H1 (cell line): ENCODE measurements around the gene CCDC73. TPM values are rescaled to one million over a fixed set of nuclear protein-coding genes. Genes with fewer than 3 reads are reported as not detected.

Experiments used
- CHD2 ChIP-seq: IDR thresholded peaks from 2 replicates; pipeline ENCODE4 v1.6.1; 2012; ENCODE audit warnings: low read length, improper control_type of control experiment
- KDM1A ChIP-seq: fragments of 200-600, 300-600 bp; sonication (generic); IDR thresholded peaks from 2 replicates; pipeline ENCODE4 v1.7.1; 2016; ENCODE audit warnings: mild to moderate bottlenecking, low read length, borderline replicate concordance
- RNF2 ChIP-seq: fragments of 200-900, 300-1000 bp; sonication (generic); IDR thresholded peaks from 2 replicates; pipeline ENCODE4 v1.7.1; 2016; ENCODE audit warnings: borderline replicate concordance, low read depth, mild to moderate bottlenecking, antibody characterized with exemption, low read length; ENCODE audit not compliant: poor library complexity, severe bottlenecking; ENCODE audit errors: missing control alignments
- polyA plus RNA-seq, 7 experiments: library from polyadenylated mRNA; depleted of rRNA in 3 of 7; stranded (reverse) in 5 of 7; unstranded in 2 of 7; fragments of >200 nt in 5 of 7; fragments of 200-250 nt in 2 of 7; gene quantifications; 1 replicate in 5 of 7; 2 replicates in 1 of 7; 4 replicates in 1 of 7; pipeline versions ENCODE4 v1.2.1 to v1.2.3, GENCODE V29; 2011 to 2013; ENCODE audit warnings: missing spikeins in 2 of 7, mixed read lengths in 2 of 7
- total RNA-seq: library from RNA; stranded (reverse); fragmentation: NEBNext Ultra II Directional; extraction: Animal tissue kit (Norgen Biotek cat#: 25700); gene quantifications from 2 replicates; pipeline ENCODE4 v1.2.1, GENCODE V29; 2021

Gene CCDC73
- total and polyA plus RNA-seq, 2 of the 8 experiments (the other 6 are each of a cell fraction or from before 2014, with no cell fraction given), result not detected

DNA sequence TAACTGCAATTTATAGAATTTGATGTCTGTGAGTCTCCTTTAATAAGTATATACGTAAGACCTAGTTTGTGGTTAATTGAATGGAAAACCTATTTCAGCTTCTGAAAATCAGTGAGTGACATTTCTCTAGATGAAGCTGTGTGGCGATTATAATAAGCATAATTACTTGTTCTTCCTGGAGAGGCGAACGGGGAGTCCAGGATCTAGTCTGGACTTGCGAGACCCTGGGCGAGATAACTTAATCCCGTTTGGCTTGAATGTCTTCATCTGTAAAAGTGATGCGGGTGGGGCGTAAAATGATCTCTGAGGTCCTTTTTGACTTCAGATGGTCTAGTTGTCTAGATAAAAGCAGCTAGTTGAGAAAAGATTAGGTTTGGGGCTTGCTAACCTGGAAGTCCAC is 36.3 kb upstream of the CCDC73 start (continued):
- TF ChIP-seq KDM1A (no peak), RNF2 (no peak), CHD2 (no peak)
